ENCODE results near the gene TUBB2A.

DNA sequence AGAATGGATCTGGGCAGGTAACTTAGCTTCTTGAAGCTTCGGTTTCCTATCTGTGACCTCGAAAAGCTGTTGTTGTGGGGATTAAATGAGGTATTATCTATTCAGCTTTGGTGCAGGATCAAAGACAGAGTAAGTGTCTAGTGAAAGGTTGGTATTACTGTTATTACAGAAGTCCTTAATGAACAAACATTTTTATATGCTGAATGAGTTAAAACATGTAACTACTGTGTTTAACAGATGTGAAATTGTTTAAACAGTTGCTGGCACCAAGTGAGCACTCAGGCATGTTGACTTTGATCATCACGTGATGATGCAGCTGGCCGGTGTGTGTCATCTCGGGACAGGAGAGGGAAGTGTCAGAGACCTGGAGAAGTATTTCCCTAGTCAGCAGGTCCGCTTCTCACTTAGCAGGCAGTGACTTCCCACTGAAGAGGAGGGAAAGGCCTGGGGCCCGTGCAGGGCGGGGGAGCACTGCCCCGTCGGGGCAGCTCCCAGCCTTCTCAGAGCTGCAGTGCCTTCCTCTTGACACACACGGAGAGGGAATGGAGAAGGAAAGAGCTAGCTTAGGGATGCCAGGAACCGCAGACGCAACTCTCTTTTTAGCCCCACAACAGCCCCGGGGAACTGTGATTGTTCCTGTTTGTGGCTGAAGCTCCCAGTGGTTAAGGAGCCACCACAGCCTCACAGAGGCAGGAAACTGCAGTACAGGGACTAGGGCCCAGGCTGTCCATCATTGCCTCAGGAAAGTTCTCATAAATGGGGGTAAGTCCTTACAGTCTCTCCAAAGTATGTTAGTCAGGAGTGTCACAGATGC lies 18.0 kb downstream of the TUBB2A start:
- TF ChIP-seq EZH2 (IDR thresholded peaks at IDR 0.05; ENCODE audit: low read length, unreplicated experiment) (no peak), EZH2phosphoT487 (IDR thresholded peaks at IDR 0.05; ENCODE audit: borderline replicate concordance, low read length) (no peak)
- TF ChIP-seq, protein P1, sequence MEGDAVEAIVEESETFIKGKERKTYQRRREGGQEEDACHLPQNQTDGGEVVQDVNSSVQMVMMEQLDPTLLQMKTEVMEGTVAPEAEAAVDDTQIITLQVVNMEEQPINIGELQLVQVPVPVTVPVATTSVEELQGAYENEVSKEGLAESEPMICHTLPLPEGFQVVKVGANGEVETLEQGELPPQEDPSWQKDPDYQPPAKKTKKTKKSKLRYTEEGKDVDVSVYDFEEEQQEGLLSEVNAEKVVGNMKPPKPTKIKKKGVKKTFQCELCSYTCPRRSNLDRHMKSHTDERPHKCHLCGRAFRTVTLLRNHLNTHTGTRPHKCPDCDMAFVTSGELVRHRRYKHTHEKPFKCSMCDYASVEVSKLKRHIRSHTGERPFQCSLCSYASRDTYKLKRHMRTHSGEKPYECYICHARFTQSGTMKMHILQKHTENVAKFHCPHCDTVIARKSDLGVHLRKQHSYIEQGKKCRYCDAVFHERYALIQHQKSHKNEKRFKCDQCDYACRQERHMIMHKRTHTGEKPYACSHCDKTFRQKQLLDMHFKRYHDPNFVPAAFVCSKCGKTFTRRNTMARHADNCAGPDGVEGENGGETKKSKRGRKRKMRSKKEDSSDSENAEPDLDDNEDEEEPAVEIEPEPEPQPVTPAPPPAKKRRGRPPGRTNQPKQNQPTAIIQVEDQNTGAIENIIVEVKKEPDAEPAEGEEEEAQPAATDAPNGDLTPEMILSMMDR (conservative IDR thresholded peaks at IDR 0.05; ENCODE audit: low read depth, low read length) = no peak
